Left kidney (tissue), 2 donors: ENCODE results near the gene BCCIP. TPM values are rescaled to one million over a fixed set of nuclear protein-coding genes. Genes with fewer than 3 reads are reported as not detected.

Experiments used
- DNase-seq: peaks from one replicate; pipeline ENCODE4 v3.0.0-alpha.2; 2013
- polyA plus RNA-seq: library from polyadenylated mRNA; unstranded; fragments of 120-200 nt; gene quantifications from one replicate; pipeline ENCODE4 v1.2.1, GENCODE V29; 2013; ENCODE audit not compliant: insufficient read length

Gene BCCIP
- polyA plus RNA-seq, 1 donor = 96.8 TPM

DNA sequence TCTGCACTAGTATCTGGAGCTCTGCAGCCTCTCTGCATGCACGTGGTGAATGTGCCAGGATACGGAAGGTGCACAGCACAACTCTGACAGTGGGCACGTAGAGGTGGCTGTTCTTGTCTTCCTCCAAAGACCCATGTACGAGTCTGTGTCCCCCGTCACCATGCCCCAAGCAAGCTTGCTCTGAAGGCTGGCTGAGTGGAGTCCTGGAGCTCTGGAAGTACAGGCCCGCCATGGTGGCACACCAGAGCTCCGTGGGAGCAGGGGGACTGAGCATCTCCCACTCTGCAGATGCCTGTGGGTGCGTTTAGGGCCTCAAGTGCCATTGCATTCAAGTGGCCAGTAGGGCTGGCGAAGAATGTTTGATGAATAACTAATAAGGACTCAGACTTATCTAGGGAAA lies 17.1 kb downstream of the BCCIP start:
- DNase-seq = no peak

DNA sequence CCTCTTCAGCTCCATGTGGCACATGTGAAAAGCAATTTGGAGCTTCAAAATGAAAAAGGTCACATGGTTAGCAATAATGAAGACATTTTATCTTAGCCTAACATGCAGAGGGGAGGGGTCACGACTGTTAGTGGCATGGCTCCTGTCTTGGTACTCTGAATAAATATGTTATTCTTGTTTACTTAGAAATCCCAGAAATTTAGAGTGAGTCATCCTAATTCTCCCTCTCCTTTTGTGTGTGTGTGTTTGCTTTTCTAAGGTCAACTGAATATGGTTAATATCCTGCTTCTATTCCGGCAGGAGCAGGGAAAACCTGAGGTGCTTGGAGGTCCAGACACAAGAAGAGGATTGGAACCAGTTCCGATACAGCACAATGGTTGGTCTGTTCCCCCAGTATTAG lies 17.6 kb downstream of the BCCIP start:
- no peak for DNase-seq

DNA sequence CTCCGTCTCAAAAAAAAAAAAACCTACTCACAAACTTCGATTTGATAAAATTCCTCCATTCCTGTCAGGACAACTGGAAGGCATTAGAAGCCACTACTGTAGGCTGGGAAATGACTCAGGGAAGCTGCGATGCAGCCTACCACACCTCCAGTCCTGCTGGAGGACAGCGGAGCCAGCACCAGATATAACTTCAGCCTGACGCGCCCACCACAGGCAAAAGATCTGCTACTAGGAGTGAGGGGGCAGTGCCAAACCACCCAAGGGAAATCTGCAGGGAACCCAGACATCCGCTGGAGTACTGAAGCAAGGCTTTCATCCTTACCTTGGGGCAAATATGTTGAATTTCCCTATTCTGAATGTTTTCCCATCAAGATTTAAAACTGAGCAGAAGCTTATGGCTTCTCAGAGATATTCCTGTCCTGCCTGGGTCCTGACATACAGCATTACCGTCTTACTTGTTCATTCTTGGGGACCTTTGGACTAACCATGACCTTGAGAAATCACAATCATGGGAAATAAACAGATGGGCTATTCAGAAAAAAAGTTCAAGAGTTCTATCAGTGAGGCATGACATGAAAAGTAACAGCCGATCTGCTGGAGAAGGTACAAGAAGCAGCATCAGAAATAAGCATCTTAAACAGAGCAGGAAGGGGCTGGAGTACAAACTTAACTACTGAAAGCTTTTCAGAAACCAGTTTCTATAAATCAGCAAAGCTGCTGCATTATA lies 20.4 kb downstream of the BCCIP start:
- peak; percentile 1 for DNase-seq

DNA sequence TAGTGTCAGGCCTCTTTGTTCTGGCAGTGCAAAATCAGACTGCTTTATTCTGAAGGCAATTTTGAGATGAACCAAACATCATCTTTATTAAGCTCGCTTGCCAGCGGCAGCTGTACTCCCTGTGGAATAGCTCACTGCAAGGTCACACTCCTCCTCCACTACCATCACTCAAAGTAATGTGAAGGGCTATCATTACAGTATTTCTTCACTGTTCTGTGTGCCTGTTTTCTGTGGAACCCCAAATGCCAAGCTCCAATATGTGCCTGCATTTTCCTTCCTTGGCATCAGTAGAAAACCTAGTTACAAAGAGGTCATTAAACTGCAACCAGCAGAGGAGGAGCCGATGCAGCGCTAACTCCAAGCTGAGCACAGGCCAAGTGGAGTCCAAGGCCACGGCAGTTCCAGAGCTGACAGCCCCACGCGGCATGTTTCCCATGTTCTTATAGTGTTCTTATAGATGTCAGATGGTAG lies 21.4 kb downstream of the BCCIP start:
- DNase-seq = peak; percentile 14

DNA sequence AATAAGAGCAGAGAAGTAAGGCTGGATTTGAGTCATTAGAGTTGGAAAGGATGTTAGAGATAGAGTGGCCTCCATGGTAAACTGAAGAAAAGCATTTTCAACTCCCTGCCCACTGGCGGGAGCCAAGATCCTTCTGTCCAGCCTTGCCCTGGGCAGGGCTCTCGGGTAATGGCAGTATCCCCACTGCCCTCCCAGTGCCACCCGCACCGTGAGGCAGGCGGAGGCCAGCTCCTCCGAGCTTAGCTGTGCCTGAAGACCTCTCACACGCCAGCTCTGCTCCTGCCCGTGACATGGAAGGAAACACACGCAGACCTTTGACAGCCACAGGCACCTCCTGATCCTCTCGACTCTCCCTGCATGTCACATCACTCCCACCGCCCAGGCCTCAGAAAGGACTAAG lies 22.3 kb downstream of the BCCIP start:
- no peak for DNase-seq

DNA sequence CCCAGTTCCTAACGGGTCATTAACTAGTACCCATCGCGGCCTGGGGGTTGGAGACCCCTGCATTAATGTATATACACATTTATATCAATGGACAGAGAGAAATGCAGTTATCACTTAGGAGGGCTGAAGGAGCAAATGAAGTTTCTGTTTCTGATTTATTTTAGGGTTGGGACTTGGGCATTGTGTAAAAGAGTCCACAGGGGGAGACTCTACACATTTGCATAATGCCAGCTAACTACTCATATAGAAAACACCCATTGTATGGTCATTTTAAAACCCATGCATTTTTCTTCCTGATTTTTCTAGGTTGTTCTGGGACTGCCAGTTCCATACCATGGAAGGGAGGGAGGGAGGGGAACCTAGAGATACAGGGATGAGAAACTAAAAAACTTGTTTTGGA lies 23.5 kb downstream of the BCCIP start:
- DNase-seq = no peak

DNA sequence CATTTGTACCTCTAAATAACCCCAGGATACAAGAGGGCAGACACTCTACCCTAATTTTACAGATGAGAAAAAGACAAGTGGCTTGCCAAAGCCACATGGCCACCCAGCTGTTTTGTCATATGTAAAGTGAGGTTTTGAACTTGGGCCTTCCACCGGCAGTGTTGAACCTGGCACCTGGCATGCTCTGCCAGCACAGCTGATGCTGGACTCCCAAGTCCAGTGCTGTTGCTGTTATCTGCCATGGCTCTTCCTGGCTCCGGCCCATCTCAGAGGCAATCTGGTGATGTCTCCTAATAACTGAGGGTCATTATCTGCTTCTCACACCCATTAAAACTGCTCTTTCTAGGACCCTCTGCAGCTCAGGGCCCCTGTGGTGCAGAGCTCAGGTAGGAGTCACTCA lies 25.0 kb downstream of the BCCIP start:
- DNase-seq = no peak

DNA sequence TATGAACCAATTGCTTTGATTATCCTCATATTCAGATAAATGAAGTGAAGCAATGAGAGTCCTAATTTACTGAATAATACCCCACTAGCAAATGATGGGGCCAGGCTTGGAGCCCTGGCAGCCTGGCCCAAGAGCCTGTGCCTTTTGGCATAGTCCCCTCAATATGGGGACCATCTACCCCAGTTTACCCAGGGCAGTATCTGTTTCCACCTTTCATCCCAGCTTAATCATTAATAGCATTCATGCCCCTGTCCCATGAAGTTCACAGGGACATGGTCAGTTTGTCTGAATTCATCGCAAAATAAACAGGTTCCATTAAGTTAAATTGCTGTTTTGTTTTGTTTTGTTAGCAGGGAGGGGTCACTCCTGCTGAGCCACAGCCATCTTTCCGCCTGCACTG lies 25.5 kb downstream of the BCCIP start:
- no peak for DNase-seq

DNA sequence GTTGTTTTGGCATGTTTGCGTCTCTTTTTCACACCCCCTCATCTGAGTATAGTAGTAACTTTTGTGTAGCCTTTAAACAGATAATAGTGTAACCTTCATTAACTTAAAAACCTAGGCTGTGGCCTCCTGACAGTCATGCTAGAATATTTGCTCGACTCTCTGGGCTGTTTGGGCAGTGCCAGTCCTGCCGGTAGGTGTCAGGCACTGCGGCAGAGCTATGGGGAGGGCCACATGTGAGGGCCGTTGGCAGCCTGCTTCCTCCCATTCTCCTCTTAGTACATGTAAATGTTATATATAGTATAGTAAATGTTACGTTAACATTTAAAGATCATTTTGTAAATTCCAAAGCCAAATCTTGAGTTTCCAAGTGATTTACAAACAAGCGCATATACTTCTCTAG lies 26.1 kb downstream of the BCCIP start:
- no peak for DNase-seq

DNA sequence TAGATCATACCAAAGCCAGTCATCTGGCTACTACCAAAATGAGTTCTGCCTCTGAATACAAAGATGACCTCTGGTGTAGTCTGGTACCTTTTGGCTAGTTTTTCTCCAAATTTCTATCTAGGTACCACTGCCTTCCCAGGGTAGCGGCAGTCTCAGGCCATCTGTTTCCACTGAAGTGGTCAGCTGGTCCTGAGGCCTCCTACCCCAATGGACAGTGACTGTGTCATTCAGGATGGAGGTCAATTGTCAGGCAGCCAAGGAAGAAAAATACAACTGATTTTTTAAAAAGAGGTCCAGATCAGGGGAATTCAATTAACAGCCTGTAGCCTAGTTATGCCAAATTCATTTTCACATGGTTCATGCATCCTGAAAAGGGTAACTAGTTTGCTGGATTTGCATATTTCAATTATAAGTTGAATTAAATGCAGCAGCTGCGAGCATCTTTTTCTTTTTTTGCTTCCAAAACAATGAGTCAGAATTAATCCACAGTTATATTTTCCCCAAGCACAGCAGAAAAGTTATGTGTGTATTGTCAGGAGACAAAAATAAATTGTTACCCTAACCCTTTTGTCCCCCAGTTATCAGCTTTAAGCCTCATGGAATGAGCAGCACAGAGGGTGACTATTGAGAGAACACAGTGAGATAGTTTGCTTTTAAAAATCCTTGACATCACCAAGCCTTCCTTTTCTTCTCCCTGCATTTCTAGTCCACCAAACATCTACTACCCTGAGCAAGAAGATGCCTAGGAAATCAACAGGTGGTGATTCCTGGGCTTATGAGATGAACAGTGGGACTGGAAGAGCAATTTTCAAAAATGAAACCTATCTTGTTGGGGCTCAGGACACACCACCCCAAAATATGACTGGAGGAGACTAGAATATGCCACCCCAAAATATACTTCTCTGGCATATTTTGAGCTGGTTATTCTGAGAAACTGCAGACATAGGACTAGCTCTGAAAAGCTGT lies 27.7 kb downstream of the BCCIP start:
- DNase-seq = no peak

DNA sequence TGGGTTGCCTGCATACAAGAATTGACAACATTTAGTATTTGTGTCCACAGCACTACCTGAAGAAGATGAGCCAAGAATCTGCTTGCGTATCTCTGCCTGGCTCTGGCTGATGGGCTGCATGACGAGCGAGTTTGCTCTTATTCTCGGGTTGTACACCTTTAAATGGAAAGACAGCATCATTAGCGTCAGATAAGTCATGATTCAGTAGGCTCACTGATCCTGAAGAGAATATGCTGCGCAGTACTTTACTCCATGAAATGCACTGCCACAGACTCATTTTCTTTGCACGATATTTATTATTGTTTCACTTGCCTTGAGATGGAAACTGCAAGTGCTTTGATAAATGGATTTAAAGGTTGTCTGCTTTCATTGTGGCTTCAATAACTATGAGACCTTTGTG lies 29.1 kb downstream of the BCCIP start:
- no peak for DNase-seq

DNA sequence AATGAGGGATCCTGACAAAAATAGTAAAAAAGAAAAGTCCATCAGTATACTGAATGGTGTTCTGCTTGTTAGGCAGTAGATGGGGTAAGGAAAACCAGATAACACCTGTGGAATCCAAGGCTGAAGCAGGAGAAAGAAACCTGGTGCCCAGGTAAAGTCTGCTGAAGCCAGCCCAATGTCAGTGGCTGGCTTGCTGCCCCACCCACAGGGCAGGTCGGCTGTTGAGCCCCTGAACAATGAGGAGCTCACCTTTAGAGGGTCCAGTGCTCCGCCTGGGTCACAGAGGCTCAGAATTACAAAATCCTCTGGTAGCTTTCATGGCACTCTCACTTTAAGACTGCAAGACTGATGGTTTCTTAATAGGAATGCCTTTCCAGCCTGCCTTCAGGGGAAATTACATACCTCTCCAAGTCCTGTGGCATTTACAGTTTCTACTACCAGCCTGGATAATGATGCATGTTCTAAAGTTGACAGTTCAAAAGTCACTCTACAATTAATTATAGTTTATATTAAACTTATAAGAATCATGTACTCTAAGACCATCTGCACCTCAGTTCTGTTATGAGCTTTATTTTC lies 33.9 kb downstream of the BCCIP start:
- no peak for DNase-seq

DNA sequence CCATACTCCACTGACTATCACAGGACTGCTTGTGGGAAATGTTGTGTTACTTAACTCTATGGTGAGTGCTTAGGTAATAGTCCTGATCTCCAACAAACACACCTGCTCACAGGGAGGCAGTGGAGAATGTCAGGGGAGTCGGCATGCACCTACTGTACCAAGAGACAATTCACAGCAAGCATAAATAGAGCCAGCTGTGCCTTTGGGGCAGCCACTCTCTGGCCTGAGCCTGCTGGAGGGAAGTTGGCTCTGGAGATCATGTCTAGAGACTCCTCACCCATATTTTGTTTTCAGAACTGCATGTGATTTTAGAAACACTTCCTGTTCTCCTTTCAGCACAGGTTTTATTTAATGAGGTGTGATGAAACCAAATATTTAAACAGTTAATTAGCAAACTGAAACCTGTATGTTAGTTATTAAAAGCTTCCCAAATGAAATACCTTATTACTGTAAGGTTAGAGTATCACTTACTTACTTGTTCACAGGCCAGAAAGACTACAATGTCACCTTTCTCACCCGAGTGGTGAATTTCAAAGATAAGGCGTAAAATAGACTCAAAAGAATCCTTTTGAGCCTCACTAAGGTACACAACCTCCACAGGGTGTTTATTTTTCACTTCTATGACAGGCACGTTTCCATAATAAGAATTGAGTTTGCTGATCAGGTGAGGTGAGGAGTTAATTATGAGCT lies 35.9 kb downstream of the BCCIP start:
- DNase-seq = no peak

DNA sequence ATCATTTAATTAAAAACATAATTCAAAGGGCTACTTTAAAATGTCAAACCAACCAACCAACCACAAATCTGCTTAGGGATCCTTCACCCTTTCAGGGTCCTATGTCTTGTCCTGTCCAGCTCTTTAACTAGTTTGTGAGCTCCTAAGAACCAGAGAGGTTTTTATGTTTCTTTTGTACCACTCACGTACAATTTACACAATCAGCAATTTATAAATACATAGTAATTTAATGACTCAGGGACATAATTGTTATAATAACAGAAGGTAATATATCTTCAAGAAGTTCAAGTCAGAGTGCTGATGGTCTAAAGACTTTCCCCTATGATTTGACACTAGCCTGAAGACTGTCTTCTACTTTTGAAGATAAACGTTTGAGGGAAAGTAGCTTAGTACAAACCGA lies 41.8 kb downstream of the BCCIP start:
- no peak for DNase-seq

DNA sequence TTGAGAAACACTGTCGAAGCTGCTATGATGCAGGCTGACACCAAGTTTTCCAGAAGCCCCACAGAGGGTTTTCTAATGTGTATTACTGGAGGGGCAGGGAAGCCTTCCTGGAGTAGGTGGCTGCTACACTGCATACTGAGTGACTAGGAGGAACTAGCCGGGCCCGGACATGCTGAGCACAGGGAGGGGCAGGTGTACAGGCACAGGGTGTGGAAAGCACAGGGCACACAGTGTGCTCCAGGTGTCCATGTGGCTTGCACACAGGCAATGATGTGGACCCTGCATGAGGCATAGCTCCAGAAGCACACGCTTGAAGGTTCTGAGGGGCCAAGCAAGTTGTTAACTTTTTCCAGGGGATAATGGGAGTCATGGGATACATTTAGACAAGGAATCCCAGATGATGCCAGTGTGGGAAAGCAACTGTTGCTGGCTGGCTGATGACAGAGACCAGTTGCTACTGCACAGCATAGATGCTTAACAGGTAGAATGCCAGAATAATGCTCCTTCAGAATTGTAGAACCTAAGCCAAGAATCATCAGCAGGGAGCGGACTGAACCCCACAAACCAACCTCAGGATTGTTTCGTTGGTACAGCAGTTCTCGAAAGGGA lies 43.2 kb downstream of the BCCIP start:
- DNase-seq = no peak

DNA sequence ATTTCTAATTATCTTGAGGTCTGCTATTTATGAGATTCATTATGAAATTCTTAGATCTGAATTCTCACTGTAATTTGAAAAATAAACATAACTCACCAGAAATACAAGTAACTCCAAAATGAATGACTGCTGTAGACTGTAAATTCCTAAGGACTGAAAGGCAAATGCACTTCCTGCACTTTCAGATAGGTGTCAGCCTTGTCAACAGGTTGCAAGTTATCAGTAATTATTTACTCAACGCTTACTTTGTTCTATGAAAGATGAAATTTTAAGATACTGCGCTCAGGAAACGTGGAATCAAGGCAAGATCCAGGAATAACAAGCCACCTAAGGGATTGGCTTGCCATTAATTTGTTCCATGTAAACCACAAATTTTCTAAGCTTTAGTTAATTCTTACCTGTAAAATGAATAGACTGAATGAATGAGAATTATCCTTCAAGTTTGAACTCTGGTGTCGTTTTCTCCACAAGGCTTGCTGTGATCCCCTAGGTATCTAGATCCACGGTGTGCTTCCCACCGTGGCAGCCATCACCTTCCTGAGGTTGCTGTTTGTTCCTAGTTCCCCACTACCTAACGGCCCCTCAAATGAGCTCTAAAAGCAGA lies 45.1 kb downstream of the BCCIP start:
- DNase-seq = peak; percentile 17

DNA sequence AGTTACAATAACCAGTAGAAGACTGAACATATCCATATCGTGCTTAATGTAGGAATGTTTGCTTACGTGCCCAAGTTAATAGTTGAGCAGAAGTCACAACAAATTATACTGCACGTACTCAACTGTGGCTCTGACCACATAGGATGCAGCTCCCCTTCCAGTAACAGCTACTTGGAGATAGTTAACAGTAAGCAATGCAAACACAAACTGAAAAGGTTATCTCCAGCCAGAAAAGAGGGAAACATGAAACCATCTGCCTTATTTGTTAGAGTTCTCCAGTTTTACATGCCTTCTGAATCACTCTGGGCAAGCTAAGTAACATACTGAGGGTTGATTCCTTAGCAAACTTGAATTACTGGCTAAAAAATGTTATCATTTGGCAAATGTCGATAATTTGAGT lies 48.0 kb downstream of the BCCIP start:
- DNase-seq = no peak

DNA sequence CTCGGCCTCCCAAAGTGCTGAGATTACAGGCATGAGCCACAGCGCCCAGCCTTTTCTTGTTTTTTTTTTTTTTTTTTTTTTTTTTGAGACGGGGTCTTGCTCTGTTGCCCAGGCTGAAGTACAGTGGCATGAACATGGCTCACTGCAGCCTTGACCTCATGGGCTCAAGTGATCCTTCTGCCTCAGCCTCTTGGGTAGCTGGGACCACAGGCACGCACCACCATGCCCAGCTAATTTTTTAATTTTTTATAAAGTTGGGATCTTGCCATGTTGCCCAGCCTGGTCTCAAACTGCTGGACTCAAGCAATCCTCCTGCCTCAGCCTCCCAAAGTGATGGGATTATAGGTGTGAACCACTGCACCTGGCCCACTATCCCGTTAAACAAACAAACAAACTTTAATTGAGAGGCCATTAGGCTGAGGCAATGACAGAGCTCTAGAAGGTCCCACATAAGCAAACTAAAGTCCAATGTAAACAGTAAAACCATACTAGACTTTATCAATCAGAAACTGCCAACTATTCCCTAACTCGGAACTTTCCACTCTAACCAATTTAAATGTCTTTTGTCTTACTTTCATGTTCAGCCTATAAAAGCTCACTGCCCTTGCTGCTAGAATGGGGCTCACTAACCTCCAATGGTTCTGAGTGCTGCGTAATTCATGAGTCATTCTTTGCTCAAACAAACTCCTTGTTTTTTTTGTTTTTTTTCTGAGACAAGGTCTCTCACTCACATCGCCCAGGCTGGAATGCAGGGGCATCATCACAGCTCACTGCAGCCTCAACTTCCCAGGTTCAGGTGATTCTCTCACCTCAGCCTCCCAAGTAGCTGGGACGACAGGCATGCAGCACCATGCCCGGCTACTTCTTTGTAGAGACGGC lies 55.9 kb downstream of the BCCIP start:
- no peak for DNase-seq

DNA sequence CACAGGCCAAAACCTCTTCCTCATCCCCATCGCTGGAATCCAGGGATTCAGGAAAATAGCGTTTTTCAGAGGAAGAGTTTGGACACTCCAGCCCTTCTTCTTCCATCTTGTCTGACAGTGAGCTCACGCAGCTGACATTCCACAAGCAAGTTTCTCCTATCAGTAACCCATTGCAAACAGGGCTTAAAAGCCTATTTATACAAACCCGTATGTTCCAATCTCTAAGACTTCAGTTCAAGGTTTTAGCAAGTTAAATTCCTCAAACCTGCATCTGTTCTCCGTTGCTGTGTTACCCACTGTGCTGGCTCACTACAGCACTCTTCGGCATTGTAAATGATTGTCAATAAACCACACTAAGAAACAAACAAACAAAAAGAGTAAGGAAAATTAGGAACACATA lies 57.4 kb downstream of the BCCIP start:
- DNase-seq = no peak

DNA sequence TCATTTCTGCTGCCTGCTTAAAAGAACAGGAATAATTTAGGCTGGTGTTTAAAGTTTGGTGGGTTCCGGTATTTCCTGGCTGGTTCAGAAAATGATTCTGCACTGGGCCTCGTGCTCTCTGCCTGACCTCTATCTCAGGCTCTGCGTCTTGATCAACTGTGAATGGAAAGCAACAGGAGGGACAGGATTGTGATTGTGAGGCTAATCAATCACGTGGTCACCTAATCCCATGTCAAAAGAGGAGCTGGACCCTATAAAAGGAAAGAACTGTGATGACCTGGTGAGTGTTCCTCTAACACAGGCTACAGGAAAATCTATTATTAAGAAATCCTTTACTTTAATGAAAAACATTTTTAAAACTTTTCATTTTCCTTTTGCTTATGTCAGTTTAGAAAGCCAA lies 57.8 kb downstream of the BCCIP start, which contains the start of gene DHX32:
Gene DHX32 (minus strand): TSS at position 101 of the 400 bp plus-strand sequence. CDS start 468 bp downstream, outside the sequence.
- DNase-seq = no peak
